GM12801 (cell line): ENCODE measurements around the gene LAMA3.

Experiments used
- CTCF ChIP-seq: IDR thresholded peaks from one replicate; pipeline ENCODE4 v1.5.1; 2011; ENCODE audit warnings: control low read depth; ENCODE audit not compliant: insufficient read length; ENCODE audit errors: extremely low read depth

LAMA3 gene

DNA sequence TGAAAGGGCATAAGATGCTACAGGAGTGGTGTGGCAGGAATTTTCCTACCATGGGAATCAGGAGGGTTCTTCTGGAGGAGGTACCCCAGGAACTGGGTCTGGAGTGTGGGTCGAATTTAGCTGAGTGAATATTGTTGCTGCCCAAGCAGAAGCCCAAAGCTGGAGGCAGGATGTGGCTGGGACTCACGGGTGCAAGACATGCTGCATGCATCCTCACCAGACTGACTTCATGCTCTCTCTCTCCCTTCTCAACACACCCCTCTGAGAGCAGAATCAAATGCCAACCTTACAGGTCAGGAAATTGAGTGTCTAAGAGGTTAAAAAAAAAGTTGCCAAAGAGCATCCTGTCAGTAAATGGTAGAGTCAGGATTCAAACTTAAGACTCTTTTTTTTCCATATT is 246.6 kb downstream of the LAMA3 start:
- TF ChIP-seq CTCF: no peak

GRCh38 chr18:23936381-23936958 is 247.2 kb downstream of the LAMA3 start:
- no peak for TF ChIP-seq CTCF

- no peak for TF ChIP-seq CTCF
These were observed 248.9 kb downstream of the LAMA3 start for GRCh38 chr18:23938043-23938756.

DNA sequence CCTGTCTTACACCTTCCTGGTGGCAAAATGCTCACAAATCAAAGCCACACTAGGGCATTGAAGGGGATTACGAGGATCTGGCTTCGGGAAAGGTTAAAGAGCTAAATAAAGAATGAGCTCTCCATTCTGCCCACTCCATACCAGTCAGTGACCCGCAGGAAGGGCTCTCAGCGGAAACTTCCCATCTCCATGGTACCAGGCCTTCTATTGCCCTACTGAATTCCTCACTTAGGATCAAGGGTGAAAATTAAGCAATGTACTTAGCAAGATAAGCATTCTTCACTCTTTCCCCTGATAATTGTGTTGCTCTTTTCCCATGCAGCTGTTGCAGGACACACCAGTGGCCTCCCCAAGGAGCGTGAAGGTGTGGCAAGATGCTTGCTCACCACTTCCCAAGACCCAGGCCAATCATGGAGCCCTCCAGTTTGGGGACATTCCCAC is 249.7 kb downstream of the LAMA3 start:
- no peak for TF ChIP-seq CTCF

DNA sequence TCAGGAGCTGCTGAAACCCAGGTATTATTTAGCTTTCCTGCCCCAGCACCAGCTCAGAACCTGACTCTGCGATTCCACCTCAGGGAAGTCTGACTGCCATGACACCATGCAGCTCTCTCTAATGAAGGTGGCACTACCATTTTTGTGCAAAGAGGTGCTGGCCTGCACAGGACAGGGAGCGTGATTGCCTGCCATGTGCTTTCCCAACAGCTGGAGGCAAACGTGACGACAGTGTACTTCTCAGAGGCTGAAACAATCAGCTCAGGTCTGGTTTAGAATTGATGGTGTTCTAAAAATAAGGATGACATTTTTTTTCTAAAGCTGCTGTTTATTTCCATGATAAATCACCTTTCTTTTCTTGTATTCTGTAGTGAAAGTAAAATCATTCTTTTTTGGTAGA is 250.1 kb downstream of the LAMA3 start:
- no peak for TF ChIP-seq CTCF

GRCh38 chr18:23939896-23940295 is 250.6 kb downstream of the LAMA3 start:
- TF ChIP-seq CTCF: no peak

DNA sequence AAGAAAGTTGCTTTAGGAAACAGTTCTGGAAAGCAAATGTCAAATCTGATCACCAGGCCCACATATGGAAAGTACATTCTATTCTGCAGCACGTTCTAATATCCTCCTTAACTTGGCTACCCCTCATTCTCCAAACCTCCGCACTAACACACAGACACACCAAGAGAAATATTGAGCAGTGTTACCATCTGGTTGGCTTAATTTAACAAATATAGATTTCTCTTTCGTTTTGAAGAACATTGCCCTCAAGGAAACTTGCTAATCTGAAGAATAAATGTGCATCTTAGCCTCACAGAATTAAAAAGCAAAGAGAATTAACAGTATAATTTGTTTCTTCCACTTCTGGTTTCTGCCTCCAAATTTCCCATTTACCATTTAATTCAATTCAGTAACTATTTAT is 252.5 kb downstream of the LAMA3 start:
- TF ChIP-seq CTCF: no peak
